CD4-positive, alpha-beta T cell treated with Interferon gamma for 1 hour (primary cell): ENCODE measurements around the gene CYP19A1.

Experiments
- DNase-seq: peaks from one replicate; pipeline ENCODE4 v3.0.0-alpha.2; 2020

The CYP19A1 gene

DNA sequence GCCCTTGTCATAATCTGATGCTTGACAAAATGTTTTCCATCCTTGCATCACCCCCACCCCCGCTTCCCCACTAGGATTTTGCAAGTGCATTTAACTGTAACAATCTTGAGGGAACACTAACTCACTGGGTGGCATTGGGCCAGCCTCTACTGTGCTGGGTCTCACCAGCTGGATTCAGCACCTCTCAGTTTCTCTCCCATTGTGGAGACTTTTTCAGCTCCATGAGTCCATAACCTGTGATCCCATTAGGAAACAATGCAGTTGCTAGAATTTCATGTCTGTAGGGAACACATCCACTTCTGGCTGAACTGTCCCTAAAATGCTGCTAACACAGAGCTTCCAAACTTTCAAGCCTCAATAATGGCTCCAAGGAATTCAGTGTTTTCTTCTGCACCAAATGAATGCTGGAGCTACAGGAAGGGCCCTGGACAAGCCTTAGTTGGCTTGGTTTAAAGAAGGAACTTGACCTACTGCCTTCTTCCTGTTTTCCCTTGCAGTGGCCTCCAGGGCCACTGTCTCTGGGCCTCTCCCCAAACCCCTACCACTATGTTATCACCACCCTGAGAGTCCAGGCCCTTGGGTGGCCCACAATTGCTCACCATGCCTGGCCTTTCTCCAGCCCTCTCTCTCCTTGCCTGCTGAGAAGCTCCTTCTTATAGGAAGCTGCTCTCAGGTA lies 15.6 kb downstream of the CYP19A1 start:
- no peak for DNase-seq

DNA sequence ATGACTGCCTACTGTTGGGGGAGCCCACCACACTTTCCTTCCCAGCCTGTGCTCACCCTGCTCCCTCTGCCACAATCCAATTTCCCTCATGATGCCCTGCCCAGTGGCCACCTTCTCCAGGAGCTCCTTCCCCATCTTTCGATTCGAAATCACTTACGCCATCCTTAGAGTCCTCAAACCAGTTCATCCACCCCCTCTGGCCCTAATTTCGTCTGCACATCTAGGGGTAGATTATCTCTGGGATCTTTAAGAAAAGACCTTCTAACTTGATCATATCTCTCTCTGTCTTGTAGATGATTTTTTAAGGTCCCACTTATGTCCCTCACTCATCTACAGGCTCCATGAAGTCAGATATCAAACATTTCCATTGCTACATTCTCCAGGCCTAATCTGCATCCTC lies 17.1 kb downstream of the CYP19A1 start:
- no peak for DNase-seq

DNA sequence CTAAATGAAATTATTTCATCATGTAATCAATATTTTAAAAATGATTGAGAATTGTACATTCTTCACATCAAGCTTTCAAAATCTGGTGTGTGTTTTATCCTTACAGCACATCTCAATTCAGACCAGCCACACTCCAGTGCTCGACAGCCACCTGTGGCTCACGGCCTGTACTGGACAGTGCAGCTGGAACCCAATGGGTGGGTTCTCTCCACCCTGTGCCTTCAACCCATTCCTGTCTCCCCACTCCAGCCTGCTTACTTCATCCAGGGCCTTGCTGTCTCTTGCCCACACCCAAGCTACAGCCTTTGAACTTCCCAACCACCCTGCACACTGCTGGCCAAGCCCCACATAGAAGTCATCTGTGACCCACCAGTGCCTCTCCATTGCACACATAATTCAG lies 17.6 kb downstream of the CYP19A1 start:
- DNase-seq: no peak

DNA sequence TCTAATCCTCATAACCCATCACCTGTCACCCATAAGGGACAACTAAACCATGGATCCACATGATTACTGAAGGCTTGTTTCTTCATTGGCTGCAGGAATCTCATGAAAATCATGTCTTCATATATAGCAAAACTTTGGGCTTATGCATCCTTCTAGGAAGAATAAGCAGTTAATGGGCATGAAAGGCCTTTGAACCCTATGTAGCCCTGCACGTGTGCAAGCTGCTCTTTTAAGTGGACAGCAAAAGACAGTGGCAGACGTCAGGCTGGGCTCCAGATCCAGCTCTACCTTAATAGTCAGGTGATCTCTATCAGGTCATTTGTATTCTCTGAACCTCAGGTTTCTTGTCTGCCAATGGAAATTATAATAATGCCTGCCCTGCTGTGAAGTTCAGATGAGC lies 18.9 kb downstream of the CYP19A1 start:
- DNase-seq: no peak

- no peak for DNase-seq
These were observed 19.8 kb downstream of the CYP19A1 start for GRCh38 chr15:51318382-51319150.

- no peak for DNase-seq
These were observed 21.8 kb downstream of the CYP19A1 start for GRCh38 chr15:51316636-51317035.

DNA sequence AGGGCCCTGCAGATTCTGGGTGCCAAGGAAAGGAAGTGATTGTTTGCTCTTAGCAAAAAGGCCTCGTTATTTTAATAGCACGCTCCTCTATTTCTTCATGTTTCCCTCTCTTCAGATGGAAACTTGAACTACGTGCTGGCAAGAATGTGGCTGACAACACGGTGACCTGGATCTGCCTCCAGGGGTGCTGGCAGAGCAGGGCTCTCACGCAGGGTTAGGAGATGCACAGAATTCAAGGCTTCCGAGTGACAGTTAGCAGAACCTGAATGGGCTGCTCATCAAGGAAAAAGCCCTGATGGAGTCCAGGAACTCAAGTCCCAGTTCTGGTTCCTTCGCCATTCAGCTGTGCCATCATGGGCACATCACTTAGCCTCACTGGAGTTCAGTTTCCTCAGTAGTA lies 22.7 kb downstream of the CYP19A1 start:
- no peak for DNase-seq

DNA sequence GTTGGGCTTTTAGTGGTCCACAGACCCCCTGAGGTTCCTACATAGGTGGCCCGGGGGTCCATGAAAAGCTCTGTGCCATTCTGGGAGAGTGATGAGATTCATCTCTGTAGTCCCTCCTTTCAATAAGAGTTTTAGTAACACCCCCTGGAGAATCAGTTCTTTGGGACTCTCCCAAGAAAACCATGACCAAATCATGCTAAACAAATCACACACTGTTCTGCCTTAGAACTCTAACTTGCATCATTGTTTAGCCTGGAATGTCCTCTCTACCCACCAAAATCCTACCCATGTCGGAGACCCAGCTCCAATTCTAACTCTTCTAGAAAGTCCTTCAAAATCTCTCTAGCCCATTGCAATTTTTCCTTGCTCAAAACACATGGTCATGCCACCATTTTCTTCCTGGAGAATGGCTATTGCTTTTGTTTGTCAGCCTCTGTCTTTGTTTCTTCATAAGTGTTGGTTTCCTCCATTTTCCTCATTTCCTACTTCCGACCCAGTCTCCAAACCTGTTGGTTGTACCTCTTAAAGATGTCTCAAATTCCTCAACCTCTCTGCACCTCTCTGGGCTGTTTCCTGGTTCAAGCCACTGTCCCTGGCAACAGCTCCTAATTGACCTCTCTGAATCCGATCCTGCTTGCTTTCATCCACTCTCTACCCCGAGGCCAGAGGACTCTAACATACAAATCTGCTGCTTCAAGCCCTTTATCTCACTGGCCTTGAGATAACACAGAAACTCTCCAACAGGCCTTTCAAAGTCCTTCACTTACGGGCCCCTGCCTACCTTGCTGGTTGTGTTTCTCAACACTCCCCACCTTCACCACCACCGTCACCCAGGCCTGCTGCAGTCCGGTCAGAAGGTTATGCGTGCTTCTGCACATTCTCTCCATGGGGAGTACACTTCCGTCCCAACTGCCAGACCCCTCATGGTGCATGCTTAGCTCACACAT lies 23.7 kb downstream of the CYP19A1 start:
- no peak for DNase-seq

- DNase-seq: no peak
These were observed 24.6 kb downstream of the CYP19A1 start for GRCh38 chr15:51313644-51314280.

GRCh38 chr15:51313074-51313393 lies 25.4 kb downstream of the CYP19A1 start:
- DNase-seq: no peak

DNA sequence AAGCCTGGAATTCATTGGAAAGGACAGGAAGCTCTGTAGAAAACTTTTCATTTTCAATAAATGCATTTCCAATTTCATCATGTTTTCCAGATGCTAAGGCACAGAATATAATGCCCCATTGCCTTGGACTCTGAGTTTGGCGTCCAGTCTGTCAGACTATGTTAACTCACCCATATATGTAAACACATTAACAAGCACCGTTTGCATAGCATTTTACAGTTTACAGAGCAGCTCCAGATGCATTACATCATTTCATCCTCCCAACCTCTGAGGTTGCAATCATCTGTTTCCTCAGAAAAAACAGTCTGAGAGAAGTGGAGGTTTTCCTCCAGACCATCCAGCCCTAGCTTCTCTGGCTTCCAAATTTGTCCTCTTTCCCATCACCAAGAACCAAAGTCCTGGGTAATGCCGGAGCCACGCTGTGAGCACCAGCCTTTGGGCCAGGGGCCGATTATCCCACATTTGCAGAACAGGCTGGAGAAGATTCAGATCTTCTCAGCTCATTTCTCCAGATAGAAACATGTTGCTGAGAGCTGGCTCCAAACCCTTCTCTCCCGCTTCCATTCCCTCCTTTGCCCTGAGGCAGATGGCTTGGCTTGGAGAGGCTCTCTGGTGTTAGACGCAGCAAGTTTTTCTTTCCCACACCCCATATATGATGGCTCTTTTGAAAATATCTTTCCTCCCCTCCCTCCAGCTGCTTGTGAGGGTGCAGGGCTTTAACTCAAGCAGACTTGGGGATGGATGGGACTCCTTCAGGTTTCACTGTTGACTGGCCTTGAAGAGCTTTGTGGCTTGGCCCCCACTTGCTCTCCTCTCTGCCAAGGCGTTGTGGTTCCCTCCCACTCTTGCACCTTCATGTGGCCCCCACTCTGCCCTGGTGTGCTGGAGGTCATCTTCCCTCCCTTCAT lies 26.0 kb downstream of the CYP19A1 start:
- no peak for DNase-seq

DNA sequence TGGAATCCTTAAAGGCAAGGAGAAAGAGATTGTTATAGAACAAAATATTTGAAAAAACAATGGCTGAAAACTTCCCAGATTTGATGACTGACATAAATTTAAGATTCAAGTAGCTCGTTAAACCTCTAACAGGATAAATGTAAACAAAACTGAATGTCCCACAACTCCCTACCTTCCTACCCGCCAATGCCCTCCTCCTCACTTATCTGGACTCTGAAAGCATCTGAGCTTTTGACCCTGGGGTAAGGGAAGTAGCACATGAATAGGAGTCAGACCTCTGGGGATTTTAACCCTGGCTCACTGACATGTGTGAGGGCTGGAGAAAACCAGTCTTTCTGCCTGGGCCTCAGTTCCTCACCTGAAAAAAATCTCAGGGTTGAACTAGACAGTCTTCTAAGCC lies 26.9 kb downstream of the CYP19A1 start:
- no peak for DNase-seq

GRCh38 chr15:51310064-51310463 lies 28.3 kb downstream of the CYP19A1 start:
- DNase-seq: no peak

DNA sequence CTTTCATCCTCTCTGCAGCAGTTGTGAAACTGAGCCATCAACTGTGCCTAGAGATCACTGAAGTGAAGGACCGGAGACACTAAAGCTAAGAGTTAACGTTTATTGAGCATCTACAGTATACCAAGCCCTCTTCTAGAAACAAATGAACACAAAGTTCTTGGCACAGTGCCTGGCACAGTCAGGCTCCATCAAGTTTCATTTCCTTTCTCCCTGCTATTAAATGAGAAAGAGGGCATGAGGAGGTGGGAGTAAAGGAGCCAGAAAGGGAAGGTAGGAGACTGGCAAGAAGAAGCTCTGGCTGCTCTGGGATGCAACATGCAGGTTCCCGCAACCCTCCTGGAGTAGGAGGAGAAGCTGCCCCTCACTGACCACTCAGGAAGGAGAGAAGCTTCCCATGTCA lies 30.6 kb downstream of the CYP19A1 start:
- no peak for DNase-seq

- DNase-seq: no peak
These were observed 31.1 kb downstream of the CYP19A1 start for GRCh38 chr15:51307325-51307724.

- no peak for DNase-seq
These were observed 34.9 kb downstream of the CYP19A1 start for GRCh38 chr15:51303462-51303980.

DNA sequence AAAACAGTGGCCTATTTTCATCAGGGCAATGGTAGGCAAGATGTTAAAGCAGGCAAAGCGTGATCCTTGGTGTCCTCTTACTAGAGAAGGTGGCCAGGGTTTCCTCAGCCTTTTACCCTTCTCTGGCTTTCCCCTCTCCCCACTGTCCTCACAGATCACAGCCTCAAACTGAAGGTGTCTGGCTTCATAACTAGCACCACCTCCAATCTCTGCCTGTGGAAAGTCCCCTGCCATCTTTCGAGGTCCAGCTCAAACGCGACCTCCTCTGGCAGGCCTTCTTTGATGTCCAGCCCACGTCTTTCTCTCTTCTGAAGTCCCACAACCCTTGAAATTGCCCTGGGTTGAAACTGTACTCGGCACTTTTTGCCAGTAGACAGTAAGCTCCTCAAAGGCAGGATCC lies 35.9 kb downstream of the CYP19A1 start:
- DNase-seq: no peak

DNA sequence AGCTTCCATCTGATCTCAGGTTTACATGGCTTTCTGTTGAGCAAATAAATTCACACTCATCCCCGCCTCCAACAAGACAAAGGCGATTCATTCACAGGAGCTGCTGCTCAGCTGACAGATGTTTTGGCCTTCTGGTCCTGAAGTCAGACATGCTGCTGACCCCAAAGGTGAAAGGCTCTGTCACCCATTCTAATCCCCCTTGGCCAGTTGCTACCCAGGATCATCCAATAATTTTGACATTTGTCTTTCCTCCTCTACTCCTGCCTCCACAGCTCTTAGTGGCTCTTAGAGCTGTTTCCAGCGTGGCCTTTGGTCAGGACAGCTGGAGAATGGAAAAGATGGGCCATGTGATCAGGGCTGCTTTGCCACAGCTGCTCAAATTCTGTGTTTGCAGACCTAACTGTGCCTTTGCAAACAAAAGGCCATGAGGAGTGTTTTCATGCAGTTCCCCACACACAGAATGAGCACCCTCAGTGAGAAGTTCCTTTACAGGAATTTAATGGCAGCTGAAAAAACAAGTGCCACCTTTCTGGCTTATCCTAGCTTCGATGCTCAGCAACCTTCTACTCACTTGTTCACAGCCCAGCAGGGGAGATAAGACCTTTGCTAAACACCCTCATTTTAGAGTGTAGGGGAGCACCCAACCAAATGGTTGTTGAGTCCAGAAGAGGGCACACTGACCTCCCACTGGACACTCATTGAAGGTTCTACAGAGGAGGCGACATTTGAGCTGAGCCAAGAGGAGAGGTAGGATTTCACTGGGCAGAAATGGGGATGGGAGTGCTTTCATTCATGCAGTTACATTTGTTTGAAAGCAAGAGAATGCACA lies 39.0 kb downstream of the CYP19A1 start:
- DNase-seq: no peak

GRCh38 chr15:51298620-51299019 lies 39.8 kb downstream of the CYP19A1 start:
- DNase-seq: no peak

- no peak for DNase-seq
These were observed 47.7 kb downstream of the CYP19A1 start for GRCh38 chr15:51290720-51291119.

DNA sequence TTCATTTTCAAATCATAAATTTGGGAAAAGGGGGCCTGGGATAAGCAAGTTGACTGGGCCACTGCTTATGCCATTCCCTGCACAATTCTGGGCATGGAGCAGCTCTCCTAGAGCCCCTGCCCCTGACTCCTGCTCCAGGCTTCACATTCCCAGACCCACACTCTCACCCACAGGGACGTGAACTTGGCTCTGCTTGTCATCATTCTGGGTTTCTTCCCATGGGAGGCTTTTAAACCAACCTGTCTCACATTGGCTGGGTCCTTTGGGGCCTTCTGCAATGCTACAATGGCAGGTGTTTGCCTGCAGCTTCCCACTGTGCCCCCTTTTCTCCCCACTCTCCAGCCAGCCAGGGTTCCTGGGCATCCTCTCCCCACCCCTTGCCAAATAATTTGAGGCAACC lies 49.1 kb downstream of the CYP19A1 start:
- no peak for DNase-seq
